Stimulated activated CD4-positive, alpha-beta T cell treated with anti-CD3 and anti-CD28 coated beads, Interleukin-15, amount 100 ng/mL, for 24 hours (primary cell): ENCODE measurements around the gene CHRM1.
A peak's percentile ranks its signal among the peaks of the same experiment; 100 is the strongest.

Source experiments
- DNase-seq: peaks from one replicate; pipeline ENCODE4 v3.0.0-alpha.2; 2020

Gene CHRM1

GRCh38 chr11:62902932-62903331 lies 18.2 kb downstream of the CHRM1 start:
- DNase-seq, result no peak

DNA sequence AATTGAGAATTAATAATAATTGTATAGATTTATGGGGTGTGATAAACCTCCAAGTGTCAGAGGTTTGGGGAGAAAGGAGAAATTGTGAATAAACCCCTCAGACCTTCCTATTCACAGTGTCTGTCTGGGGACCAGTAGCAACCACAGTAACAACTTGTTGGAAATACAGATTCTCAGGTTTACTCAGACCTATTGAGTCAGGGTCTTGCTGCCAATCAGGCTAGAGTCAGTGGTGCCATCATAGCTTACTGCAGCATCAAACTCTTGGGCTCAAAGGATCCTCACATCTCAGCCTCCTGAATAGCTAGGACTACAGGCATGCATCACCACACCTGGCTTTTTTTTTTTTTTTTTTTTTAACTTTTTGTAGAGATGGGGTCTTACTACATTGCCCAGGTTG lies 23.1 kb downstream of the CHRM1 start:
- DNase-seq, result no peak

GRCh38 chr11:62897311-62897710 lies 23.9 kb downstream of the CHRM1 start:
- DNase-seq, result no peak

GRCh38 chr11:62896049-62896448 lies 25.1 kb downstream of the CHRM1 start:
- DNase-seq, result no peak

- no peak for DNase-seq
Measured at GRCh38 chr11:62895501-62895900, 25.7 kb downstream of the CHRM1 start.

DNA sequence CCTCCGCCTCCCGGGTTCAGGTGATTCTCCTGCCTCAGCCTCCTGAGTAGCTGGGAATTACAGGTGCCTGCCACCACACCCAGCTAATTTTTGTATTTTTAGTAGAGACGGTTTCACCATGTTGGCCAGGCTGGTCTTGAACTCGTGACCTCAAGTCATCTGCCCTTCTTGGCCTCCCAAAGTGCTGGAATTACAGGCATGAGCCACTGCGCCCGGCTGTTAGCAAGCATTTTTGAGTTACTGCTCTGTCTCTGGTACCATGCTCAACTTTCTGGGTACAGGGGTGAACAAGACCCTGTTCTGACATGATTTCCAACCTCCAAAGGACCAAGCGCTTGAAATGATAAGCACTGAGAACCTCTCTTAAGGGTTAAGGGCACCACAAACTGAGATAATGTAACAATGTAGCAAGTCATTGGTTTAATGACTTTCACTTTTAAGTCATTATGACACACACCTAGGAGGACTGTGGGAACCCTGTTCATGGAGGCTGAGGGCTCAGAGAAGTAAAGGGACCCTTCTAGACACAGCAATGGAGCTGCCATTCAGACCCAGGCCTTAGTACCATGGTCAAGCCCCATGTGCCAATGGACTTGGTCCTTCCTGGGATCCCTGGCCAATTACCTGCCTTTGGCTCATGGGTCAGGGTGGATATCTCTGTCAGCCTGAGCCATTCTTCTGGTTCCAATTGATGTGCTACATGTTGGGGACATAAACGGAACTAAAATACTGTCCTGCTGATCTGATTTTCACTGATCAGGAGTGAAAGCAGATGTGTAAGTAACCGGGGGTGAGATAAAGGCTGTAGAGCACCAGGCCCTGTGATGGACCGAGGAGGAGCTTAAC lies 28.9 kb downstream of the CHRM1 start:
- no peak for DNase-seq

DNA sequence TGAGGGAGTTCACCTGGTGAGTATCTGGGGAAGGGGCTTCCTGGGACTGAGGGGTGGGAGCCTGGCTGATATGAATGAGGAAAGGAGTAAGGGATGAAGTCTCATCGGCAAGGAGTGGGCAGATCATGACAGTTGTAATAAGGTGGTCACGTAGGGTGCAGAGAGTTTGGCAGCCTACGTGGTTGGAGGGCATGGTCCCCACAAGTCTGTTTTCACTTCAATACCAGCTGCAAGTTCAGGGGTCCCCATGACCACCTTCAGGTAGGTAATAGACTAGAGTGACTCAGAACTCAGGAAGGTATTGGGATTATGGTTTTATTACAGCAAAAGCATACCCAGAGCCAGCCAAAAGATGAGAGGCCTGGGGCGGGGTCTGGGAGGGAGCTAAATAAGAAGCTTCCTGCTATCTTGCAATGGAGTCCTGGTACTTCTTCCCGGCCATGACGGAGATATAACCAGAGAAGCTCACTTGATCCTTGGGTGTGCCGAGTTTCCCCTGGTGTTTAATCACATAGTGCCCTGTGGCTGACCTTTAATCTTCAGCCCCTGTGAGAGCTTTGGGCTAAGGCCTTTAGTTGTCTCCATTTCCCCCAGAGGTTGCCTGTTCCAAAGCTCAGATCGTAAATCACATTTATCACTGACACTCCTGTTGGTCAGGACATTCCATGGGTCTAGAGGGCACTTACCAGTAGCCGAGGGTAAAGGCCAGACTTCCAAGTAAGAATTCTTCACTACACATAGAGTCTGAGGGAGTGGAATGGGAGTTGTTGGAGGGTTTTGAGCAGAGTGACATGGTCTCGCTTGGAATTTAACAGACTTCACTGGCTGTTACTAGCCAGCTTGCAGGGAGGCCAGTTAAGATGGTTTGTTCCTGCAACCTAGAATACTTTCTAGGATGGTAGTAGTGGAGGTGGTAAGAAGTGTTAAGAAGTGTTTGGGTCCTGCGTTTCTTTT lies 31.4 kb downstream of the CHRM1 start:
- DNase-seq, result peak; percentile 43

- DNase-seq, result no peak
Measured at GRCh38 chr11:62889126-62889483, 32.1 kb downstream of the CHRM1 start.

DNA sequence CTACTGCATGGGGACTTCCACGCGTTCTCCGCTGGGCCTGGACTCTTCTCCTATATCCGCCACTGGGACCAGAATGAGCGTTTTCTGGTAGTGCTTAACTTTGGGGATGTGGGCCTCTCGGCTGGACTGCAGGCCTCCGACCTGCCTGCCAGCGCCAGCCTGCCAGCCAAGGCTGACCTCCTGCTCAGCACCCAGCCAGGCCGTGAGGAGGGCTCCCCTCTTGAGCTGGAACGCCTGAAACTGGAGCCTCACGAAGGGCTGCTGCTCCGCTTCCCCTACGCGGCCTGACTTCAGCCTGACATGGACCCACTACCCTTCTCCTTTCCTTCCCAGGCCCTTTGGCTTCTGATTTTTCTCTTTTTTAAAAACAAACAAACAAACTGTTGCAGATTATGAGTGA lies 32.8 kb downstream of the CHRM1 start:
- DNase-seq, result no peak

GRCh38 chr11:62885137-62885750 lies 35.9 kb downstream of the CHRM1 start:
- no peak for DNase-seq

GRCh38 chr11:62883673-62884072 lies 37.5 kb downstream of the CHRM1 start:
- no peak for DNase-seq

GRCh38 chr11:62882788-62883501 lies 38.2 kb downstream of the CHRM1 start:
- DNase-seq, result no peak

- DNase-seq, result no peak
Measured at GRCh38 chr11:62882431-62882749, 38.8 kb downstream of the CHRM1 start.

DNA sequence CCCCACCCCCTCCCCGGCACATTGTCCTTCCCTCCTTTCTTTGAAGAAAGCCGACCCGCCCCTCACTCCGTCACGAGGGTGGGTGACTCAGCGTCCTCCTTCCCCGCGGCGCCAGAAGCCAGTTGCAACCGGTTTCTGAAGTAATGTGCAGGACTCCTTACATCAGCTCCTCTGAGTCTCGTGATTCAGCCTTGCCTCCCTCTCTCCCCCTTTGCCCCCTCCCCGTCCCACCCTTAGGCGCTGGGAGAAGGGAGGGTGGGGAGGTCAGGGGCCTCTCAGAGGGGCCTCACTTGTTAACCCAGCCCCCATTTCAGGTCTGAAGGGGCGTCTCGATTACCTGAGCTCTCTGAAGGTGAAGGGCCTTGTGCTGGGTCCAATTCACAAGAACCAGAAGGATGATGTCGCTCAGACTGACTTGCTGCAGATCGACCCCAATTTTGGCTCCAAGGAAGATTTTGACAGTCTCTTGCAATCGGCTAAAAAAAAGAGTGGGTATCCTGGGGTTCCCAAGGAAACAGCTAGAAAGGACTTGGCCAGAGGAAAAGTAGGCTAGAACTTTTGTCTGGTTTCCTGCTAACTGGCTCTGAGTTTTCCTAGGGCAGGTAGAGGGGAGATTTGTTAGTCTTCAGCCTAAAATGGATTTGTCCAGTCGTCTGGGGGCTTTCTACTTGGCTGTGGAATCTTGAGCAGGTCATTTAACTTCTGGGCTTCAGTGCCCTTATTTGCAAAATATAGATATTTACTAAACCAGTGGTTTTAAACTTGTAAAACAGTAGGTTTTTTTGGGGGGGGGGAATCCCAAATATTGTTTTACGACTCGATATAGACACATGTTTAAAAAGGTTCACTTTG lies 39.4 kb downstream of the CHRM1 start:
- DNase-seq, result peak; percentile 97

DNA sequence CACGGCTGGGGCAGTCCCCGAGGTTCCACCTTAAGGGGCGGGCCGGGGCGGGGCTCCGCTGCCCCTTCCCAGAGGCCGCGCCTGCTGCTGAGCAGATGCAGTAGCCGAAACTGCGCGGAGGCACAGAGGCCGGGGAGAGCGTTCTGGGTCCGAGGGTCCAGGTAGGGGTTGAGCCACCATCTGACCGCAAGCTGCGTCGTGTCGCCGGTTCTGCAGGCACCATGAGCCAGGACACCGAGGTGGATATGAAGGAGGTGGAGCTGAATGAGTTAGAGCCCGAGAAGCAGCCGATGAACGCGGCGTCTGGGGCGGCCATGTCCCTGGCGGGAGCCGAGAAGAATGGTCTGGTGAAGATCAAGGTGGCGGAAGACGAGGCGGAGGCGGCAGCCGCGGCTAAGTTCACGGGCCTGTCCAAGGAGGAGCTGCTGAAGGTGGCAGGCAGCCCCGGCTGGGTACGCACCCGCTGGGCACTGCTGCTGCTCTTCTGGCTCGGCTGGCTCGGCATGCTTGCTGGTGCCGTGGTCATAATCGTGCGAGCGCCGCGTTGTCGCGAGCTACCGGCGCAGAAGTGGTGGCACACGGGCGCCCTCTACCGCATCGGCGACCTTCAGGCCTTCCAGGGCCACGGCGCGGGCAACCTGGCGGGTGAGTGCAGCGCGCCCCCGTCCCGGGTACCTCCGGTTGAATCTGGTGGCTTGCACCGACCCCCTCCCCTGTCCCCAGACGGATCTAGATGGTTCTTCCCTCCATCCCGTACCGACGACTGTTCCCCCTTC lies 40.2 kb downstream of the CHRM1 start, which contains the start of gene SLC3A2:
Gene SLC3A2, plus strand, starts transcription at position 94 of the 776 bp plus-strand sequence. Its CDS starts 128 bp downstream, at position 222.
- peak; percentile 90 for DNase-seq

GRCh38 chr11:62880231-62880802 lies 40.8 kb downstream of the CHRM1 start:
- DNase-seq, result peak; percentile 66

DNA sequence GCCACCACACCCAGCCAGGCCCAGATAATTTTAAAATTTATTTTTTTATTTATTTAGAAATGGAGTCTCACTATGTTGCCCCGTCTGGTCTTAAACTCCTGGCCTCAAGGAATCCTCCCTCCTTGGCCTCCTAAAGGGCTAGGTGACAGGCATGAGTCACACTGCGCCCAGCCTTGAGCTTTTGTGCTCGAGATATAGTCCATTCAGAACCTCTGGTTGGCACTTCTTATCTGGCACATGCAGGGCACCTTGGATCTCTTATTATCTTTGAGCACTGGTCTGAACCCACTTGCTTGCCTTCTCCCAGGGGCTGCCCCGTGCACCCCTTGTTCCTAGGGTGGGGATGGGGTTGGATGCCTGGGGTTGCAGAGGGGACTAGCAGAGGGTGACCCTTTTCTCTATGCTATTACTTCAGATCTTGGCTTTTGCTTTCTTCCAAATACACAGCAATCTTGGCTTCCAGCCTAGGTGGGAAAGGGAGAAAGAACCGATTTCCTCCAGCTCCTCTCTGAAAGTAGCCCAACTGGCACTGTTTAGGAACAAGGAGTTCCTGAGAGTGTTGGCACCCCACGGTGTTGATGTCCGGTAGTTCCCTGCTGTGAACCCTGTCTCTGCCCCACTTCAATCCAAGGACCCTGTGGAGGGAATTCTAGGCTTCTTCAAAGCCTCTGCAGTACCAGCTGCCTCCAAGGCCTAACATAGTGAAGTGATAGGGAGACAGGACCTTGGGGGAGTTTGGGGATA lies 41.8 kb downstream of the CHRM1 start:
- no peak for DNase-seq

- DNase-seq, result no peak
Measured at GRCh38 chr11:62876712-62877111, 44.5 kb downstream of the CHRM1 start.

DNA sequence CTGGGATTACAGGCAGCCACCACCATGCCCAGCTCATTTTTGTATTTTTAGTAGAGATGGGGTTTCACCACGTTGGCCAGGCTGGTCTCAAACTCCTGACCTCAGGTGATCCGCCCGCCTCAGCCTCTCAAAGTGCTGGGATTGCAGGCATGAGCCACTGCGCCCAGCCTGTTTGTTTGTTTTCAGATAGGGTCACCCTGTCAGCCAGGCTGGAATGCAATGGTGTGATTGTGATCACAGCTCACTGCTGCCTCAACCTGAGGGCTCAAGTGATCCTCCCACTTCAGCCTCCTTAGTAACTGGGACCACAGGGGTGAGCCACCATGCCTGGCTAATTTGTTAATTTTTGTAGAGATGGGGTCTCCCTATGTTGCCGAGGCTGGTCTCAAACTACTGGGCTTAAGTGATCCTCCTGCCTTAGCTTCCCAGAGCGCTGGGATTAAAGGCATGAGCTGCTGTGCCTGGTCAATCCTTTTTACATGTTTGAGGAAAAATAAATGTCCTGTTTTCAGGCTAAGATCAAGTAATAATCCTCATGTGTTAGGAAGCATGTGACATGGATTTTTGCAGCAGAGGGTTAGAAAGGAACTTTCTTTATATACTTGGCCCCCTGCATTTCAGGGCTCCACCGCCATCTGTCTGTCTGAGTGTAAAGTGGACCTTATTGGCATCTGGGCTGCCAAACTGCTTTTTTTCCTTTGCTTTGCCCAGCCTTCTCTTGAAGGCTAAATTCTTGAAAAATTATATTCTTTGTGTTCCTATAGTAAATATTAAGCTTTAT lies 45.3 kb downstream of the CHRM1 start:
- DNase-seq, result no peak
